Body of pancreas (tissue), 4 donors: ENCODE data around the gene LPCAT1. TPM values are rescaled to one million over a fixed set of nuclear protein-coding genes. Genes with fewer than 3 reads are reported as not detected.

Source experiments
- ATAC-seq: fragments of 150-250 bp; one replicate; pipeline ENCODE4 v1.9.1; 2016
- DNase-seq, 4 donors: peaks; one replicate each; pipeline ENCODE4 v3.0.0-alpha.2; 2019
- H3K27ac ChIP-seq, 4 donors: fragments of 200-600 bp; sonication (generic); 1 replicate in 3 of 4; 2 replicates in 1 of 4; pipeline versions ENCODE4 v1.5.1 to v1.6.1; 2016 to 2019; ENCODE audit warnings: mild to moderate bottlenecking in 1 of 4, mixed read lengths in 1 of 4, moderate library complexity in 1 of 4
- H3K27me3 ChIP-seq, 2 donors: fragments of 200-600 bp; sonication (generic); one replicate each; pipeline ENCODE4 v1.6.0; 2016; ENCODE audit warnings: mild to moderate bottlenecking in 1 of 2
- H3K36me3 ChIP-seq, 2 donors: fragments of 200-600 bp; sonication (generic); replicated peaks in 1 of 2; 2 replicates each; pipeline ENCODE4 v1.5.1; 2016; ENCODE audit warnings: low read depth in 2 of 2; ENCODE audit not compliant: insufficient read depth in 1 of 2
- H3K4me1 ChIP-seq: fragments of 200-600 bp; sonication (generic); one replicate; pipeline ENCODE4 v1.6.0; 2016
- H3K4me3 ChIP-seq, 2 donors: fragments of 200-600 bp; sonication (generic); 1 replicate in 1 of 2; 2 replicates in 1 of 2; pipeline ENCODE4 v1.5.1; 2016 to 2019
- H3K9me3 ChIP-seq, 3 donors: fragments of 200-600 bp; sonication (generic); 1 replicate in 2 of 3; 2 replicates in 1 of 3; pipeline ENCODE4 v1.5.1; 2016
- CTCF ChIP-seq, 7 experiments: fragments of 450-650 bp in 4 of 7; fragments of 200-600 bp in 3 of 7; sonication (generic) in 3 of 7; IDR thresholded peaks; one replicate each; pipeline ENCODE4 v1.5.1; 2016 to 2019; ENCODE audit warnings: antibody characterized with exemption in 7 of 7
- POLR2A ChIP-seq, 3 donors: fragments of 450-650 bp; IDR thresholded peaks; one replicate each; pipeline ENCODE4 v1.6.1; 2016; ENCODE audit warnings: antibody characterized with exemption in 3 of 3, mild to moderate bottlenecking in 2 of 3
- WGBS, 2 donors: methylation state at CpG; one replicate each; pipeline ENCODE4 v1.1.5; 2017; 5-methylcytosine and 5-hydroxymethylcytosine counted together
- intact Hi-C: fragments of 100-400 bp; cut with DNase I; formaldehyde crosslinking; loops from one replicate; pipeline ENCODE4 v1.15.1; 2023
- total RNA-seq, 2 donors: library from RNA; depleted of rRNA; stranded (reverse); fragments of >200 nt; gene quantifications; one replicate each; pipeline ENCODE4 v1.1.0, GENCODE V29; 2016

The LPCAT1 gene
- total RNA-seq, 2 donors from 2014 or later = 17.1 to 21.5 TPM

- Histone ChIP-seq H3K4me1 (no peaks in the 10 kb centered on the region), H3K4me3 (no peak overlapping the region), H3K27ac (no peak overlapping the region), H3K9me3 (no peaks in the 10 kb centered on the region), H3K36me3 (no peaks in the 10 kb centered on the region), H3K27me3 (no peaks in the 10 kb centered on the region)
- intact Hi-C loops = no loop called here
- TF ChIP-seq POLR2A (IDR thresholded peaks at IDR 0.05) = no peak
- TF ChIP-seq CTCF (IDR thresholded peaks at IDR 0.05) = no peak
- WGBS, 2 donors = 91% methylated on average over 30 of the region's 30 CpGs; no CpG with 5 or more reads in 1 of the 2 donors
- ATAC-seq (no peak), DNase-seq (peak in 2 of 4 donors; percentile 3 to 9)
These were observed 15.0 kb downstream of the LPCAT1 start for GRCh38 chr5:1508659-1509290.

DNA sequence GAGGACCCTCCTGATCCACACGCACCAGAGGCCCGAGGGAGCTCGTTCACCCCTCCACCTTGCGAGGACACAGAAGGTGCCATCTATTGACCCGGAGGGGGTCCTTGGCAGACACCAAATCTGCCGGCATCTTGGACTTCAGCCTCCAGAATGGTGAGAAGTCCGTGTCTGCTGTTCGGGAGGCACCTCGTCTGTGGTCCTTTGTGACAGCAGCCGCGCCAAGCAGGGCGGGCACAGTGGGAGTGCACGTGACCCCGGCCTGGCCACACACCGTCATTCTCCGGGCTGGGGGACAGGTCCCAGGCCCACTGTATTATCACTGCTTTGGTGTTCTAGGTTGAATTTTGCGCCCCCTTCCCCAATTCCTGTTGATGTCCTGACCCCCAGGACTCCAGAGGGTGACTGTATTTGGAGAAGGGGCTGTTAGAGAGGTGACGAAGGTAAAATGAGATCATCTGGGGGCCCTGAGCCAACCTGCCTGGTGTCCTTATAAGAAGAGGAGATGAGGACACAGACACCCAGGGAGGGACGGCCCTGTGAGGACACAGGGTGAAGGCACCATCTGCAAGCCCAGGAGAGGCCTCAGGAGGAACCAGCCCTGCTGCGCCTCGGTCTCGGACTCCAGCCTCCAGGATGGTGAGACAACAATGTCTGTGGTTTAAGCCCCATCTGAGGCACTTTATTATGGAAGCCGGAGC, 15.7 kb downstream of the LPCAT1 start:
- no peak for TF ChIP-seq CTCF (IDR thresholded peaks at IDR 0.05)
- intact Hi-C loops = no loop called here
- H3K27ac ChIP-seq = no peak overlapping the region
- H3K27me3 ChIP-seq = no peaks in the 10 kb centered on the region
- H3K4me1 ChIP-seq = no peaks in the 10 kb centered on the region
- no peaks in the 10 kb centered on the region for H3K9me3 ChIP-seq
- no peak for ATAC-seq
- H3K4me3 ChIP-seq = no peak overlapping the region
- DNase-seq = peak in 2 of 4 donors; percentile 3 to 7
- H3K36me3 ChIP-seq = no peaks in the 10 kb centered on the region
- 94 to 95% methylated on average over 15 to 20 of the region's 23 CpGs for WGBS, 2 donors

DNA sequence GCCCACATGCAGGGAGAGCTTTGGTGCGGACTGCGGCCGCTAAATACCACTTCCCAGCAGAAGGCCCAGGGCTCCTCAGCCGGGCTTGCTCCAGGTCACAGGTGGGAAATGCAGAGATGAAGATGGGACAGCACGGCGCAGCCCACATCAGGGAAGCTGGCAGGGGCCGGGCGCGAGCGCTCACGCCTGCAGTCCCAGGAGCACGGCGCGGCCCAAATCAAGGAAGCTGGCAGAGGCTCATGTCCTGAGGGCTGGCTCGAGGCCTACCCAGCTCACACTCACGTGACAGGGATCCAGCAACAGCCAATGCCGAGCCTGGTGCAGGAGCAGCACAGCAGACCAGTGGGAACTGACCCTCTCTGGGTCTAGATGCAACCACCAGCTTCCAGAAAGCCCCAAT, 16.3 kb downstream of the LPCAT1 start:
- no peak overlapping the region for H3K4me3 ChIP-seq
- no peak overlapping the region for H3K27ac ChIP-seq
- H3K4me1 ChIP-seq = no peaks in the 10 kb centered on the region
- intact Hi-C loops = no loop called here
- ATAC-seq (no peak), DNase-seq (peak in 1 of 4 donors; percentile 9)
- H3K36me3 ChIP-seq = no peaks in the 10 kb centered on the region
- H3K27me3 ChIP-seq = no peaks in the 10 kb centered on the region
- no peaks in the 10 kb centered on the region for H3K9me3 ChIP-seq
- WGBS, 2 donors = 90 to 100% methylated on average over 3 to 14 of the region's 17 CpGs
- no peak for TF ChIP-seq POLR2A (IDR thresholded peaks at IDR 0.05)

GRCh38 chr5:1507014-1507375, 16.8 kb downstream of the LPCAT1 start:
- Histone ChIP-seq H3K27me3 (no peaks in the 10 kb centered on the region), H3K4me1 (no peaks in the 10 kb centered on the region), H3K27ac (no peak overlapping the region), H3K4me3 (no peak overlapping the region), H3K9me3 (no peaks in the 10 kb centered on the region), H3K36me3 (no peaks in the 10 kb centered on the region)
- ATAC-seq (no peak), DNase-seq (no peak)
- intact Hi-C loops = no loop called here
- 87 to 95% methylated on average over 10 of the region's 11 CpGs for WGBS, 2 donors
- no peak for TF ChIP-seq CTCF (IDR thresholded peaks at IDR 0.05)
- no peak for TF ChIP-seq POLR2A (IDR thresholded peaks at IDR 0.05)

DNA sequence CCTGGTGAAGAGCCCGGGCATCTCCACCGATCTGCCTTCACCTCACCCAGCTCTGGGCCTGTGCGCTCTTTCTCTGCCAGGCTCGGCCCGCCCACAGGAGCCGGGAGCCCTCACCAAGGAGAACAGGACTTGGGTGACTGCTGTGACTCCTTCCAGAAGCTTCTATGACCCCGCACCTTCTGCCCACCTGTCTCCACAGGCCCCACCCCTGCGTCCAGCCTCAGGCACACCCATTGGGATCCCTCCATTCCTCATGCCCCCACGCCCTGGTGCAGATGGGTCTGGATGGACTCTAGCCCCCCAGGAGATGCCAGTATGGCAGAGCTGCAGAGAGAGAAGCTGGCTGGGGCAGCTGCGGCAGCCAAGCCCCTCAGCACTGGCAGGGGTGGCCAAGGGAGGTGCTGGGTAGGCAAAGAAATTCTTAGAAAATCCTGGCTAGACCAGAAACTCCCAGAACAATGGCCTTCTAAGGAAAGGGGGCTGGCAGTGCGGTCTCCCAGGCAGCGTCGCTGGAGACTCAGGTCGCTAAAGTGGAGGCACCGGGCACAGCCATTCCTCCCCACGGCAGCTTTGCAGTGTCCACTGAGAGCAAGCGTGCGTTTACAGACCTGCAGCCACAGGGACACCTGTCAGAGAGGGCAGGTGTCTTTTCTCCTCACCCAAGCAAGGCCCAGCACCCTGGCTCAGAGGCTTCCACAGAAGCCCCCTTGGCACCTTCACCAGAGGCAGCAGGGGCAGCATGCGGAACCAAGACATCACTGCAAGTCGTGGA, 17.3 kb downstream of the LPCAT1 start:
- DNase-seq = no peak
- Histone ChIP-seq H3K4me3 (no peak overlapping the region), H3K4me1 (no peaks in the 10 kb centered on the region), H3K9me3 (no peaks in the 10 kb centered on the region), H3K27me3 (no peaks in the 10 kb centered on the region), H3K36me3 (no peaks in the 10 kb centered on the region), H3K27ac (no peak overlapping the region)
- no peak for ATAC-seq
- TF ChIP-seq POLR2A (IDR thresholded peaks at IDR 0.05) (no peak), CTCF (IDR thresholded peaks at IDR 0.05) (no peak)
- whole genome bisulfite sequencing, 2 donors = 85 to 95% methylated on average over 14 to 20 of the region's 20 CpGs
- intact Hi-C loops = no loop called here
